ENCODE measurements around the gene UMPS. TPM values are rescaled to one million over a fixed set of nuclear protein-coding genes. Genes with fewer than 3 reads are reported as not detected.

Gene UMPS
- total and polyA plus RNA-seq, 9 donors, result 15.2 to 39.5 (median 23.9) TPM

- no peaks in the 10 kb centered on the region for H3K9me3 ChIP-seq
- 85 to 90% (median 85%) methylated on average over 4 of the region's 4 CpGs for WGBS, 3 donors
- no peak for TF ChIP-seq POLR2A (IDR thresholded peaks at IDR 0.05)
- TF ChIP-seq, protein P1, sequence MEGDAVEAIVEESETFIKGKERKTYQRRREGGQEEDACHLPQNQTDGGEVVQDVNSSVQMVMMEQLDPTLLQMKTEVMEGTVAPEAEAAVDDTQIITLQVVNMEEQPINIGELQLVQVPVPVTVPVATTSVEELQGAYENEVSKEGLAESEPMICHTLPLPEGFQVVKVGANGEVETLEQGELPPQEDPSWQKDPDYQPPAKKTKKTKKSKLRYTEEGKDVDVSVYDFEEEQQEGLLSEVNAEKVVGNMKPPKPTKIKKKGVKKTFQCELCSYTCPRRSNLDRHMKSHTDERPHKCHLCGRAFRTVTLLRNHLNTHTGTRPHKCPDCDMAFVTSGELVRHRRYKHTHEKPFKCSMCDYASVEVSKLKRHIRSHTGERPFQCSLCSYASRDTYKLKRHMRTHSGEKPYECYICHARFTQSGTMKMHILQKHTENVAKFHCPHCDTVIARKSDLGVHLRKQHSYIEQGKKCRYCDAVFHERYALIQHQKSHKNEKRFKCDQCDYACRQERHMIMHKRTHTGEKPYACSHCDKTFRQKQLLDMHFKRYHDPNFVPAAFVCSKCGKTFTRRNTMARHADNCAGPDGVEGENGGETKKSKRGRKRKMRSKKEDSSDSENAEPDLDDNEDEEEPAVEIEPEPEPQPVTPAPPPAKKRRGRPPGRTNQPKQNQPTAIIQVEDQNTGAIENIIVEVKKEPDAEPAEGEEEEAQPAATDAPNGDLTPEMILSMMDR (IDR thresholded peaks at IDR 0.05), result no peak
- intact Hi-C loops (cut with DNase I), result no loop called here
- H3K4me1 ChIP-seq (ENCODE audit: insufficient read depth), result peaks cover 7% of the 10 kb centered on the region
- no peak overlapping the region for H3K27ac ChIP-seq
- H3K36me3 ChIP-seq, result no peaks in the 10 kb centered on the region
- H3K27me3 ChIP-seq, result no peaks in the 10 kb centered on the region
- H3K4me3 ChIP-seq, result no peak overlapping the region
- no peak for DNase-seq
These were observed 1.5 kb downstream of the UMPS start for GRCh38 chr3:124731760-124732159.

- intact Hi-C loops (cut with DNase I), result no loop called here
- WGBS, 3 donors, result 89 to 92% (median 90%) methylated on average over 6 of the region's 6 CpGs
- TF ChIP-seq, protein P1 (IDR thresholded peaks at IDR 0.05), result no peak
- TF ChIP-seq POLR2A (IDR thresholded peaks at IDR 0.05) (no peak), EP300 (IDR thresholded peaks at IDR 0.05) (no peak)
- Histone ChIP-seq H3K36me3 (no peaks in the 10 kb centered on the region), H3K27ac (no peak overlapping the region), H3K9me3 (no peaks in the 10 kb centered on the region), H3K4me3 (no peak overlapping the region), H3K27me3 (no peaks in the 10 kb centered on the region), H3K4me1 (ENCODE audit: insufficient read depth) (no peaks in the 10 kb centered on the region)
- no peak for DNase-seq
These were observed 10.8 kb downstream of the UMPS start for GRCh38 chr3:124741027-124741426.

DNA sequence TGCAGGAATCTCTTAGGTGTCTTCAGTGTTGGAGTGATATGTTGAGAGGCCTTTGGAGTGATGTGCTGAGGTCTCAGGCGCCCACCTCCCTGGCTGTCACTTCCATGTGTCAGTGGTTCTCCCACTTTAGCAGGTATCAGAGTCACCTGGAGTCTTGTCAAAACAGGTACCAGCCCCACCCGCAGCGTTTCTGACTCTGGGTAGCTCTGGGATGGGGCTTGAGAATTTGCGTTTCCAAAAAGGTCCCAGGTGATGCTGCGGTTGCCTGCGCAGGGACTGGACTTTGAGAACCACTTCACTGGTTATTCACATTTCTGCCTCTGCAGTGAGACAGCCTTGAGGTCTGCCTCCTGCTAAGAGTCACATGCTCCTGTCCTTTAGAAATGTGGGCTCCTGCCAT lies 15.5 kb downstream of the UMPS start:
- H3K9me3 ChIP-seq, result no peaks in the 10 kb centered on the region
- WGBS, 3 donors, result 95 to 96% (median 96%) methylated on average over 6 of the region's 6 CpGs
- no peaks in the 10 kb centered on the region for H3K36me3 ChIP-seq
- intact Hi-C loops (cut with DNase I), result no loop called here
- no peaks in the 10 kb centered on the region for H3K27me3 ChIP-seq
- peaks cover 7% of the 10 kb centered on the region for H3K4me1 ChIP-seq (ENCODE audit: insufficient read depth)
- TF ChIP-seq EP300 (IDR thresholded peaks at IDR 0.05), result no peak
- TF ChIP-seq, protein P1 (IDR thresholded peaks at IDR 0.05), result no peak
- no peak for TF ChIP-seq POLR2A (IDR thresholded peaks at IDR 0.05)
- DNase-seq, result no peak
- no peak overlapping the region for H3K4me3 ChIP-seq
- H3K27ac ChIP-seq, result no peak overlapping the region

DNA sequence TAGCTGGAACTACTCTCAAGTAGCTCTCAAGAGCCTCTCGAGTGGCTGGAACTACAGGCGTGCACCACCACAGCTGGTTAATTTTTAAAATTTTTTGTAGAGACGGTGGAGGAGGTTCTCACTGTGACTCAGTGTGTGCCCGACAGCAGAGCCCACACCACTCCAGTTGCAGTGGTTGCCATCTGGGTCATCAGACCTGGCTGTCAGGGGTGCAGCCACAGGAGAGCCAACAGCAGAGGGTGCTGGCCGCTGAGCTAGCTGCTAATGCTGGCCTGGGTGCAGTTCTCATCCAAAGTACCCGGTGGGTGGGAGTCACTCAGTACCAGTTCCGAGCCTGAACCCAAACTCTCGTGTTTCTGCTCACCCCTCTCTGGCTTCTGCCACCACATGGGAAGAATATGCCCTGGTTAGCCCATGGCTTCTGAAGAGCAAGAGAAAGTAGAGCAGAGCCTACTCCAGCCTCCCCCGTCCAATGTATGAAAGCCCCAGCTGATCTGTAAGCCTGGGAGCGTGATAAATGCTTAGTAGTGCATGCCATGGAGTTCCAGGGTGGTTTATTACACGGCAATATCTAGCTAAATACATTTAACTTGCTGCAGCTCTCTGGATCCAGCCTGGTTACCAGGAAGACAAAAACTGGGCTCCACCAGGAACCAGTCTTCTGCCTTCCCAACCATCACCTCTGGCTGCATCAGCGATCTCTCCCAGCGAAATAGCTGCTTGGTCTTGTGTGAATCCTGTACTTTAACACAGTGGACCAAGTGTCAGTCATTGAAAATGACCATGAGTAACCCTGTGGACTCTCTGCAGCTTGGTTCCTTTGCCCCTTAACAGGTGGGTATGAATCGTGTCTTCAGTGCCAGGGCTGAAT lies 17.1 kb downstream of the UMPS start:
- Histone ChIP-seq H3K4me1 (ENCODE audit: insufficient read depth) (peaks cover 7% of the 10 kb centered on the region), H3K27ac (no peak overlapping the region), H3K36me3 (no peaks in the 10 kb centered on the region), H3K4me3 (no peak overlapping the region), H3K27me3 (no peaks in the 10 kb centered on the region), H3K9me3 (no peaks in the 10 kb centered on the region)
- no peak for DNase-seq
- TF ChIP-seq EP300 (IDR thresholded peaks at IDR 0.05) (no peak), POLR2A (IDR thresholded peaks at IDR 0.05) (no peak)
- TF ChIP-seq, protein P1 (IDR thresholded peaks at IDR 0.05), result no peak
- intact Hi-C loops (cut with DNase I), result no loop called here
- 87 to 93% (median 91%) methylated on average over 14 of the region's 14 CpGs for WGBS, 3 donors

All from ovary (tissue), 9 donors.